ENCODE results near the gene NTMT1. TPM values are rescaled to one million over a fixed set of nuclear protein-coding genes. Genes with fewer than 3 reads are reported as not detected.
"Not testable (repeated sequence)": the region's sequence is repeated elsewhere in the genome, so short reads cannot be mapped to it uniquely, and the experiment has no call there.

The NTMT1 gene
- total RNA-seq, 1 donor from 2014 or later, result 35.9 TPM

- no peak for DNase-seq (ENCODE audit: low read depth)
Measured at GRCh38 chr9:129650680-129651235, 24.8 kb downstream of the NTMT1 start.

- no peak for DNase-seq (ENCODE audit: low read depth)
Measured at GRCh38 chr9:129653823-129654553, 28.0 kb downstream of the NTMT1 start.

- no peak for DNase-seq (ENCODE audit: low read depth)
Measured at GRCh38 chr9:129654554-129655040, 28.6 kb downstream of the NTMT1 start.

GRCh38 chr9:129655154-129655553, 29.2 kb downstream of the NTMT1 start:
- DNase-seq (ENCODE audit: low read depth), result no peak

GRCh38 chr9:129655696-129656095, 29.7 kb downstream of the NTMT1 start:
- no peak for DNase-seq (ENCODE audit: low read depth)

GRCh38 chr9:129656795-129657390, 30.9 kb downstream of the NTMT1 start:
- peak; percentile 49 for DNase-seq (ENCODE audit: low read depth)

GRCh38 chr9:129661029-129661428, 35.1 kb downstream of the NTMT1 start:
- no peak for DNase-seq (ENCODE audit: low read depth)

- DNase-seq (ENCODE audit: low read depth), result not testable (repeated sequence)
Measured at GRCh38 chr9:129662239-129662638, 36.3 kb downstream of the NTMT1 start.

- no peak for DNase-seq (ENCODE audit: low read depth)
Measured at GRCh38 chr9:129664746-129665388, 38.9 kb downstream of the NTMT1 start.

- DNase-seq (ENCODE audit: low read depth), result no peak
Measured at GRCh38 chr9:129665389-129665775, 39.4 kb downstream of the NTMT1 start, which contains the start of gene PRRX2. Gene PRRX2, plus strand, starts transcription at chr9:129665647. Its CDS starts 221 bp downstream, at chr9:129665868.

- DNase-seq (ENCODE audit: low read depth), result no peak
Measured at GRCh38 chr9:129665814-129666520, 40.0 kb downstream of the NTMT1 start.

- DNase-seq (ENCODE audit: low read depth), result no peak
Measured at GRCh38 chr9:129666575-129666974, 40.6 kb downstream of the NTMT1 start.

GRCh38 chr9:129667378-129667777, 41.4 kb downstream of the NTMT1 start:
- no peak for DNase-seq (ENCODE audit: low read depth)

GRCh38 chr9:129667850-129668249, 41.9 kb downstream of the NTMT1 start:
- DNase-seq (ENCODE audit: low read depth), result no peak

GRCh38 chr9:129669141-129669718, 43.3 kb downstream of the NTMT1 start:
- DNase-seq (ENCODE audit: low read depth), result peak; percentile 43

- no peak for DNase-seq (ENCODE audit: low read depth)
Measured at GRCh38 chr9:129669946-129670345, 44.0 kb downstream of the NTMT1 start.

GRCh38 chr9:129671065-129671464, 45.1 kb downstream of the NTMT1 start:
- no peak for DNase-seq (ENCODE audit: low read depth)

- peak; percentile 12 for DNase-seq (ENCODE audit: low read depth)
Measured at GRCh38 chr9:129671519-129671918, 45.6 kb downstream of the NTMT1 start.

- DNase-seq (ENCODE audit: low read depth), result no peak
Measured at GRCh38 chr9:129672702-129673101, 46.7 kb downstream of the NTMT1 start.

GRCh38 chr9:129673602-129674001, 47.6 kb downstream of the NTMT1 start:
- DNase-seq (ENCODE audit: low read depth), result no peak

- no peak for DNase-seq (ENCODE audit: low read depth)
Measured at GRCh38 chr9:129674229-129674628, 48.3 kb downstream of the NTMT1 start.
